ENCODE measurements around the gene C6orf52. TPM values are rescaled to one million over a fixed set of nuclear protein-coding genes. Genes with fewer than 3 reads are reported as not detected.
A peak's percentile ranks its signal among the peaks of the same experiment; 100 is the strongest.

C6orf52 gene
- total and polyA plus RNA-seq, 5 donors from 2014 or later = 0.68 to 2.6 (median 2.3) TPM; not detected in 2

DNA sequence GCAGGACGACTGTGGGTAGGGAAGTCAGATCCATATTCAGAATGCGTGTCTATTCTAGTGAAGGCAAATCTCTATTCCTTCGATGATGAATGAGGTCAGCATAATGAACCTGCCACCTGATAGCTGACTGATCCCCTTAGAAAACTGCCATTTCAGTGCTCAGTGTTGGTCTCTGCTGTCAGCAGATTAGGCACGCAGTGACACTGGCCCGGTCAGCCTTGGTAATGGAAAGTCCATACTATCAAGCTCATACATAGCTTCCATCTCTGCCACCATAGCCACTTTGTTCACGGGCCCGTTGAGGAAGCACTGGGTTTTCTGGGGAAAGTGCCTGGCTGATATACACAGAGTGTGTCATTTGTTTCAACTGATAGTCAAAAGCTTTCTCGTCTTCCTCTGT, 54.0 kb downstream of the C6orf52 start:
- H3K27me3 Mint-ChIP-seq = peaks cover 6% of the 10 kb centered on the region
- no peaks in the 10 kb centered on the region for H3K9me3 ChIP-seq (ENCODE audit: control insufficient read depth in 2 of 2, low read length in 2 of 2)
- no peak overlapping the region for H3K27ac Mint-ChIP-seq
- no peaks in the 10 kb centered on the region for H3K4me1 ChIP-seq (ENCODE audit: control insufficient read depth, insufficient read depth, low read length, poor library complexity, severe bottlenecking)
- no peaks in the 10 kb centered on the region for H3K9me3 Mint-ChIP-seq
- H3K36me3 ChIP-seq (ENCODE audit: control insufficient read depth, insufficient read depth, low read length) = no peaks in the 10 kb centered on the region
- ATAC-seq (ENCODE audit: low read depth in 2 of 2) (no peak), DNase-seq (no peak)
- H3K4me3 Mint-ChIP-seq = no peak overlapping the region
- H3K4me3 ChIP-seq (ENCODE audit: low read depth, low read length) = no peak overlapping the region
- H3K27me3 ChIP-seq (ENCODE audit: control insufficient read depth, insufficient read depth, low read length) = peaks cover 1% of the 10 kb centered on the region
- H3K36me3 Mint-ChIP-seq = no peaks in the 10 kb centered on the region
- no peak overlapping the region for H3K27ac ChIP-seq (ENCODE audit: insufficient read depth, low read length, poor library complexity, severe bottlenecking)
- peaks cover 0 to 5% (median 0%) of the 10 kb centered on the region in 4 donors for H3K4me1 Mint-ChIP-seq

DNA sequence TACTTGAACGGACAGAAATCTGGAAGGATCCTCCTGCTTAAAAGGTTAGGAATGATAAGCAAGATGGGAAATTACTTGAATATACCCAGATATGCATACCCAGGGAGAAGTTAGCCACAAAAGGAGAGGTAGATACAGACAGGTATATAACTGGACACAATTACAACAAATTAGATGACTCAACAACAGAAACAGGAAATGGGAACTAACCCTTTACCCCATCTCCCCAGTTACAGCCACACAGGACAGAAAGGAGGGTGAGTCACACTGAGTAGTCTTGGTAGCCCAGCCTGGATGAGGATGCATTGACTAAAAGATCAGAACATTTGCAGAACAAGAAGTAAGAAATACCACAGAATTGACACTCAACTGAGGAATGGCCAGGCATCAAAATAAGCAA, 61.2 kb downstream of the C6orf52 start:
- no peaks in the 10 kb centered on the region for H3K9me3 ChIP-seq (ENCODE audit: control insufficient read depth in 2 of 2, low read length in 2 of 2)
- no peaks in the 10 kb centered on the region for H3K4me1 ChIP-seq (ENCODE audit: control insufficient read depth, insufficient read depth, low read length, poor library complexity, severe bottlenecking)
- no peaks in the 10 kb centered on the region for H3K36me3 Mint-ChIP-seq
- no peaks in the 10 kb centered on the region for H3K27me3 ChIP-seq (ENCODE audit: control insufficient read depth, insufficient read depth, low read length)
- no peak overlapping the region for H3K4me3 ChIP-seq (ENCODE audit: low read depth, low read length)
- H3K27ac ChIP-seq (ENCODE audit: insufficient read depth, low read length, poor library complexity, severe bottlenecking) = no peak overlapping the region
- DNase-seq (peak in 1 of 3 donors; percentile 9), ATAC-seq (ENCODE audit: low read depth in 2 of 2) (peak; percentile 28 to 53)
- H3K27me3 Mint-ChIP-seq = peaks cover 12% of the 10 kb centered on the region
- no peaks in the 10 kb centered on the region for H3K36me3 ChIP-seq (ENCODE audit: control insufficient read depth, insufficient read depth, low read length)
- no peaks in the 10 kb centered on the region for H3K4me1 Mint-ChIP-seq
- no peak overlapping the region for H3K4me3 Mint-ChIP-seq
- no peak overlapping the region for H3K27ac Mint-ChIP-seq
- no peaks in the 10 kb centered on the region for H3K9me3 Mint-ChIP-seq

DNA sequence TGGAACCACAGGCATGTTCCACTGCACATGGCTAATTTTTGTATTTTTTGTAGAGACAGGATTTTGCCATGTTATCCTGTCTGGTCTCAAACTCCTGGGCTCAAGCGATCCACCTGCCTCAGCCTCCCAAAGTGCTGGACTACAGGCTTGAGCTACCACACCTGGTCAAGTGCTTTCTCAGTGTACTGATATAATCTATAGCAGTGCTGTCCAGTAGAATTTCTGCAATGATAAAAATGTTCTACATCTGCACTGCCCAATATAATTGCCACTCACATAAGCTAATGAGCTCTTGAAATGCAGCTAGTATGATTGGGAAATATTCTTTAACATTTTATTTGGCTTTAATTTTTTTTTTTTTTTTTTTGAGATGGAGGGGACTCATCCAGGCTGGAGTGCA, 64.2 kb downstream of the C6orf52 start:
- no peak overlapping the region for H3K27ac ChIP-seq (ENCODE audit: insufficient read depth, low read length, poor library complexity, severe bottlenecking)
- no peak for DNase-seq
- H3K4me1 ChIP-seq (ENCODE audit: control insufficient read depth, insufficient read depth, low read length, poor library complexity, severe bottlenecking) = no peaks in the 10 kb centered on the region
- H3K27ac Mint-ChIP-seq = no peak overlapping the region
- no peak overlapping the region for H3K4me3 ChIP-seq (ENCODE audit: low read depth, low read length)
- H3K9me3 Mint-ChIP-seq = no peaks in the 10 kb centered on the region
- no peak overlapping the region for H3K4me3 Mint-ChIP-seq
- H3K36me3 Mint-ChIP-seq = peaks cover 14% of the 10 kb centered on the region
- no peaks in the 10 kb centered on the region for H3K27me3 ChIP-seq (ENCODE audit: control insufficient read depth, insufficient read depth, low read length)
- peaks cover 6% of the 10 kb centered on the region for H3K36me3 ChIP-seq (ENCODE audit: control insufficient read depth, insufficient read depth, low read length)
- H3K9me3 ChIP-seq (ENCODE audit: control insufficient read depth in 2 of 2, low read length in 2 of 2) = no peaks in the 10 kb centered on the region
- no peak for ATAC-seq (ENCODE audit: low read depth in 2 of 2)
- H3K27me3 Mint-ChIP-seq = peaks cover 6% of the 10 kb centered on the region
- H3K4me1 Mint-ChIP-seq = peaks cover 0 to under 1% (median 0%) of the 10 kb centered on the region in 4 donors

DNA sequence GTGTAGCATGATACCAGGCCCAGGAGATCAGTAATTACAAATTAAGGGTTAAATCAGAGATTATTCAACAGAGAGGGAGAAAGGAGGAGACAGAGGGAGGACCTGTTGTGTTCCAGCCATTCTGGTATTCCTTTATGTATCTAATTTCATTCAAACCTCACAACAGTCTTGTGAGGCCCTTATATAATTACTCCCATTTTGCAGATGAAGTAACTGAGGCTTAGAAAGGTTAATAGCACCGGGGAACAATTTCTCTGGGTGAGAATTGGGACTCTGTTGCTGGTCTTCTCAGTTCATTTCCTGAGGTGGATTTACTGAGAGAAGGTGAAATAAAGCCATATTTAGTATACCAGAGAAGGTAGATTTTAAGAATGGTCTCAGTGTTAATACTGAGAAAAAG, 66.6 kb downstream of the C6orf52 start:
- no peaks in the 10 kb centered on the region for H3K4me1 ChIP-seq (ENCODE audit: control insufficient read depth, insufficient read depth, low read length, poor library complexity, severe bottlenecking)
- peaks cover 32% of the 10 kb centered on the region for H3K36me3 Mint-ChIP-seq
- peaks cover under 1% of the 10 kb centered on the region for H3K27me3 Mint-ChIP-seq
- H3K36me3 ChIP-seq (ENCODE audit: control insufficient read depth, insufficient read depth, low read length) = peaks cover 8% of the 10 kb centered on the region
- no peak overlapping the region for H3K27ac ChIP-seq (ENCODE audit: insufficient read depth, low read length, poor library complexity, severe bottlenecking)
- no peaks in the 10 kb centered on the region for H3K27me3 ChIP-seq (ENCODE audit: control insufficient read depth, insufficient read depth, low read length)
- H3K27ac Mint-ChIP-seq = no peak overlapping the region
- peaks cover 0 to 2% (median 0%) of the 10 kb centered on the region in 7 donors for H3K9me3 Mint-ChIP-seq
- ATAC-seq (ENCODE audit: low read depth in 2 of 2) (no peak), DNase-seq (no peak)
- peaks cover 0 to 5% (median 1%) of the 10 kb centered on the region in 4 donors for H3K4me1 Mint-ChIP-seq
- no peak overlapping the region for H3K4me3 Mint-ChIP-seq
- H3K9me3 ChIP-seq (ENCODE audit: control insufficient read depth in 2 of 2, low read length in 2 of 2) = no peaks in the 10 kb centered on the region
- no peak overlapping the region for H3K4me3 ChIP-seq (ENCODE audit: low read depth, low read length)

DNA sequence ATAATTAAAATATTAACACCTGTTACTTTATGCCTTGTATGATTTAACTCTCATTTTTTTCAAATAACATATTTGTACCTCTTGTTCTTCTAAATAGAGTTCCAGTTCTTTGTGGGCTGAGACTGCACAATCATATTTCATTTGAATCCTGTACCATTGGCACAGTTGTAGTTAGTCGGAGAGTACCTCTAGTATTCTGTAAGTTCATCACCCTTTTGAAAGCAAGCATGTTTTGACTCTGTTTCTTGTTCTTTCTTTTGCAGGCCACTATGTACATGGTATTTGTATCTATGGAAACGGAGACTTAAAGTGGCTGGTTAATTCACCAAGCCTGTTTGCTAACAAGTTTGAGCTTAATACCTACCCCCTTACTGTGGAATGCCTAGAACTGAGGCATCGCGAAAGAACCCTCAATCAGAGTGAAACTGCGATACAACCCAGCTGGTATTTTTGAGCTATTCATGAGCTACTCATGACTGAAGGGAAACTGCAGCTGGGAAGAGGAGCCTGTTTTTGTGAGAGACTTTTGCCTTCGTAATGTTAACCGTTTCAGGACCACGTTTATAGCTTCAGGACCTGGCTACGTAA, 68.2 kb downstream of the C6orf52 start:
- Histone ChIP-seq H3K4me1 (ENCODE audit: control insufficient read depth, insufficient read depth, low read length, poor library complexity, severe bottlenecking) (no peaks in the 10 kb centered on the region), H3K9me3 (ENCODE audit: control insufficient read depth in 2 of 2, low read length in 2 of 2) (no peaks in the 10 kb centered on the region), H3K27ac (ENCODE audit: insufficient read depth, low read length, poor library complexity, severe bottlenecking) (no peak overlapping the region), H3K27me3 (ENCODE audit: control insufficient read depth, insufficient read depth, low read length) (no peaks in the 10 kb centered on the region), H3K4me3 (ENCODE audit: low read depth, low read length) (no peak overlapping the region), H3K36me3 (ENCODE audit: control insufficient read depth, insufficient read depth, low read length) (peaks cover 11% of the 10 kb centered on the region)
- DNase-seq = no peak
- H3K36me3 Mint-ChIP-seq = peaks cover 39% of the 10 kb centered on the region
- peaks cover 0 to 2% (median 0%) of the 10 kb centered on the region in 7 donors for H3K9me3 Mint-ChIP-seq
- ATAC-seq (ENCODE audit: low read depth in 2 of 2) = no peak
- no peak overlapping the region for H3K4me3 Mint-ChIP-seq
- H3K27ac Mint-ChIP-seq = no peak overlapping the region
- H3K4me1 Mint-ChIP-seq = peaks cover 0 to 5% (median 1%) of the 10 kb centered on the region in 4 donors
- no peaks in the 10 kb centered on the region for H3K27me3 Mint-ChIP-seq

DNA sequence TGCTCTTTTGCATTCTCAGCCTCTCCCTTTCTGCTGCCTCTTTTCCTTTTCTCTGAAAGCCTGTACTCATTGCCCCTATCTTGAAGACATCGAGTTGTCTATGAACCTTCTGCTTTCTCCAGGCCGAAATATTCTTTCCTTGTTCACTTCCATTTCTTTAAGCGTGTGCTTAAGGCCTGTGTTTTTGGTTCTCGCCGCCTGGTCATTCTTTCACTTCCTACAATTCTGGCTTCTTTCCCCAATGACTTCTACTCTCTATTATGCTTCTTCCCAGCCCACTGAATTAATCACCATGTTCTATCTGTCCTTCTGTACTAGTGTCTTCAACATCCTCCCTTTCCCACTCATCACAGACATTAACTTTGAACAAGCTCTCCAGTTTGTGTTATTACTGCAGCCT, 69.6 kb downstream of the C6orf52 start:
- Mint-ChIP-seq H3K36me3 (peaks cover 41% of the 10 kb centered on the region), H3K27ac (no peak overlapping the region), H3K4me1 (peaks cover 0 to 5% (median 1%) of the 10 kb centered on the region in 4 donors), H3K27me3 (no peaks in the 10 kb centered on the region), H3K9me3 (peaks cover 0 to 2% (median 0%) of the 10 kb centered on the region in 7 donors), H3K4me3 (no peak overlapping the region)
- H3K27ac ChIP-seq (ENCODE audit: insufficient read depth, low read length, poor library complexity, severe bottlenecking) = no peak overlapping the region
- no peaks in the 10 kb centered on the region for H3K4me1 ChIP-seq (ENCODE audit: control insufficient read depth, insufficient read depth, low read length, poor library complexity, severe bottlenecking)
- no peak for ATAC-seq (ENCODE audit: low read depth in 2 of 2)
- H3K27me3 ChIP-seq (ENCODE audit: control insufficient read depth, insufficient read depth, low read length) = no peaks in the 10 kb centered on the region
- no peak for DNase-seq
- peaks cover 11% of the 10 kb centered on the region for H3K36me3 ChIP-seq (ENCODE audit: control insufficient read depth, insufficient read depth, low read length)
- H3K9me3 ChIP-seq (ENCODE audit: control insufficient read depth in 2 of 2, low read length in 2 of 2) = no peaks in the 10 kb centered on the region
- no peak overlapping the region for H3K4me3 ChIP-seq (ENCODE audit: low read depth, low read length)

DNA sequence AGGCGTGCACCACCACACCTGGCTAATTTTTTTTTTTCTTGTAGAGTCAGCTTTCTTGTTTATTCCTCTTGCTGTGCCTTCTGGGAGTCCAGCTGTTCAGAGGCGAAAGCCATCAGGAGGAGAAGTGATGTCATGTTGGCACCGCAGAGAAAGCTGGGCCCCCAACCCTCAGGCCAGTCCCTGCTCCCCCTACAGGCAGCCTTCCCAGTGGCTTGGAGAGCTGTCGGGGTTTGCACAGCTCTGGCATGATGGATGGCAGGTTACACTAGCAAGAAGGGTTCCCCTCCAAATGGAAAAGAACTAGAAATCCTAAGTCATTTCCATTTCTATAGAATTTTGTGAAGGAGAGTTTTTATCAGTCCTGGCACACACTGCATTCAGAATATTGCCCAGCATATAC, 72.6 kb downstream of the C6orf52 start:
- Histone ChIP-seq H3K4me3 (ENCODE audit: low read depth, low read length) (no peak overlapping the region), H3K27ac (ENCODE audit: insufficient read depth, low read length, poor library complexity, severe bottlenecking) (no peak overlapping the region), H3K9me3 (ENCODE audit: control insufficient read depth in 2 of 2, low read length in 2 of 2) (no peaks in the 10 kb centered on the region), H3K27me3 (ENCODE audit: control insufficient read depth, insufficient read depth, low read length) (no peaks in the 10 kb centered on the region), H3K36me3 (ENCODE audit: control insufficient read depth, insufficient read depth, low read length) (peaks cover 8% of the 10 kb centered on the region), H3K4me1 (ENCODE audit: control insufficient read depth, insufficient read depth, low read length, poor library complexity, severe bottlenecking) (no peaks in the 10 kb centered on the region)
- DNase-seq (no peak), ATAC-seq (ENCODE audit: low read depth in 2 of 2) (no peak)
- Mint-ChIP-seq H3K27ac (peak overlapping the region in 1 of 3 donors; percentile 35), H3K4me1 (peaks cover 0 to 8% (median 2%) of the 10 kb centered on the region in 4 donors), H3K36me3 (peaks cover 40% of the 10 kb centered on the region), H3K9me3 (peaks cover 0 to 2% (median 0%) of the 10 kb centered on the region in 7 donors), H3K27me3 (no peaks in the 10 kb centered on the region), H3K4me3 (no peak overlapping the region)

Data from CD4-positive, CD25-positive, alpha-beta regulatory T cell (primary cell).